ENCODE results near the gene FOXO4. TPM values are rescaled to one million over a fixed set of nuclear protein-coding genes. Genes with fewer than 3 reads are reported as not detected.
A peak's percentile ranks its signal among the peaks of the same experiment; 100 is the strongest.

FOXO4 gene
- total and polyA plus RNA-seq, 7 donors, result 14.6 to 80.7 (median 56.5) TPM

- TF ChIP-seq CTCF (IDR thresholded peaks at IDR 0.05), result no peak
- Histone ChIP-seq H3K4me3 (no peak overlapping the region), H3K9me3 (no peaks in the 10 kb centered on the region), H3K4me1 (no peaks in the 10 kb centered on the region), H3K27ac (no peak overlapping the region), H3K36me3 (ENCODE audit: insufficient read depth in 1 of 2, low read depth in 1 of 2) (peaks cover 2 to 61% of the 10 kb centered on the region in 2 donors), H3K27me3 (ENCODE audit: insufficient read depth in 3 of 3, low read length in 2 of 3) (no peaks in the 10 kb centered on the region)
- DNase-seq (no peak), ATAC-seq (no peak)
- 72 to 91% (median 86%) methylated on average over 6 of the region's 6 CpGs for WGBS, 3 donors
- intact Hi-C loops (cut with DNase I), result no loop called here
These were observed 44.8 kb downstream of the FOXO4 start for GRCh38 chrX:71140440-71140839.

- intact Hi-C loops (cut with DNase I), result no loop called here
- no peak for TF ChIP-seq CTCF (IDR thresholded peaks at IDR 0.05)
- 37 to 57% (median 45%) methylated on average over 5 to 6 of the region's 6 CpGs for WGBS, 3 donors
- Histone ChIP-seq H3K4me1 (peaks cover 2% of the 10 kb centered on the region), H3K27ac (no peak overlapping the region), H3K27me3 (ENCODE audit: insufficient read depth in 3 of 3, low read length in 2 of 3) (peaks cover 0 to 4% (median 0%) of the 10 kb centered on the region in 3 donors), H3K9me3 (no peaks in the 10 kb centered on the region), H3K36me3 (ENCODE audit: insufficient read depth in 1 of 2, low read depth in 1 of 2) (peaks cover 0 to 36% of the 10 kb centered on the region in 2 donors), H3K4me3 (no peak overlapping the region)
- ATAC-seq, result peak in 1 of 4 donors; percentile 28
- DNase-seq, result peak in 1 of 2 donors; percentile 47
These were observed 47.9 kb downstream of the FOXO4 start for GRCh38 chrX:71143508-71143907.

- WGBS, 3 donors, result 1 to 27% methylated on average over 25 to 26 of the region's 28 CpGs; no CpG with 5 or more reads in 1 of the 3 donors
These were observed 49.0 kb downstream of the FOXO4 start, which contains the start of gene NLGN3 for GRCh38 chrX:71144651-71145050. Gene NLGN3 (plus strand): TSS chrX:71144841. CDS start chrX:71147750, 2,909 bp downstream.

GRCh38 chrX:71147496-71148277 is 52.0 kb downstream of the FOXO4 start:
- no peaks in the 10 kb centered on the region for H3K9me3 ChIP-seq
- H3K4me1 ChIP-seq, result peaks cover 2% of the 10 kb centered on the region
- 63 to 70% (median 66%) methylated on average over 21 to 28 of the region's 28 CpGs for WGBS, 3 donors
- no peak overlapping the region for H3K4me3 ChIP-seq
- DNase-seq (no peak), ATAC-seq (no peak)
- peaks cover 0 to 2% of the 10 kb centered on the region in 2 donors for H3K36me3 ChIP-seq (ENCODE audit: insufficient read depth in 1 of 2, low read depth in 1 of 2)
- peaks cover 0 to 4% (median 0%) of the 10 kb centered on the region in 3 donors for H3K27me3 ChIP-seq (ENCODE audit: insufficient read depth in 3 of 3, low read length in 2 of 3)
- TF ChIP-seq CTCF (IDR thresholded peaks at IDR 0.05), result no peak
- no peak overlapping the region for H3K27ac ChIP-seq
- intact Hi-C loops (cut with DNase I), result no loop called here

More at GRCh38 chrX:71144651-71145050, 49.0 kb downstream of the FOXO4 start, which contains the start of gene NLGN3:
- H3K27ac ChIP-seq, result no peak within 1 kb of the TSS
- peaks cover 0 to 4% (median 0%) of the 10 kb centered on the region in 3 donors for H3K27me3 ChIP-seq (ENCODE audit: insufficient read depth in 3 of 3, low read length in 2 of 3)
- peaks cover 0 to 25% of the 10 kb centered on the region in 2 donors for H3K36me3 ChIP-seq (ENCODE audit: insufficient read depth in 1 of 2, low read depth in 1 of 2)
- no peaks in the 10 kb centered on the region for H3K9me3 ChIP-seq
- no peak for TF ChIP-seq CTCF (IDR thresholded peaks at IDR 0.05)
- H3K4me3 ChIP-seq, result peak within 1 kb of the TSS; percentile 33
- ATAC-seq (peak in 1 of 4 donors; percentile 32), DNase-seq (no peak)
- intact Hi-C loops (cut with DNase I), result no loop called here
- peaks cover 2% of the 10 kb centered on the region for H3K4me1 ChIP-seq
